ENCODE data around the gene NFATC2. TPM values are rescaled to one million over a fixed set of nuclear protein-coding genes. Genes with fewer than 3 reads are reported as not detected.

The NFATC2 gene
- total RNA-seq, 3 donors from 2014 or later: 5.9 to 11.9 (median 10.2) TPM

DNA sequence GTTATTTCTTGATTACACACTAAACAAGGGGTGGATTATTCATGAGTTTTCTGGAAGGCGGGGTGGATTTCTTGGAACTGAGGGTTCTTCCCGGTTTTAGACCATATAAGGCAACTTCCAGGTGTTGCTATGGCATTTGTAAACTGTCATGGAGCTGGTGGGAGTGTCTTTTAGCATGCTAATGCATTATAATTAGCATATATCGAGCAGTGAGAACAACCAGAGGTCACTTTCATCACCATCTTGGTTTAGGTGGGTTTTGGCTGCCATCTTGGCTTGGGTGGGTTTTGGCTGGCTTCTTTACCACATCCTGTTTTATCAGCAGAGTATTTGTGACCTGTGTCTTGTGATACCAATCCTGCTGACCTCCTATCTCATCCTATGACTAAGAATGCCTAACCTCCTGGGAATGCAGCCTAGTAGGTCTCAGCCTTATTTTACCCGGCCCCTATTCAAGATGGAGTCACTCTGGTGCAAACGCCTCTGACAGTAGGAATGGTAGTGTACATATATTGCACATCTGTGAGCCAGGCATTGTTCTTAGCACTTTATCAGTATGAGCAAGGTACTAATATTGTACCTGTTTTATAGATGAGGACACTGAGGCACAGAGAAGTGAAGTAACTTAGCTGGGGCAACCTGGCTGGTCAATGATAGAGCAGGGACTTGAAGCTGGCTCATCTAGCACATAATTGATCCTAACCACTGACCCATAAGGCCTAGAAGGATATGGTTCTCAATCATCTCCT, 203.7 kb downstream of the NFATC2 start:
- no peaks in the 10 kb centered on the region for H3K27me3 ChIP-seq
- H3K27ac ChIP-seq: no peak overlapping the region
- DNase-seq (ENCODE audit: low spot score in 2 of 2): no peak
- TF ChIP-seq POLR2A (IDR thresholded peaks at IDR 0.05): no peak
- TF ChIP-seq, protein P1, sequence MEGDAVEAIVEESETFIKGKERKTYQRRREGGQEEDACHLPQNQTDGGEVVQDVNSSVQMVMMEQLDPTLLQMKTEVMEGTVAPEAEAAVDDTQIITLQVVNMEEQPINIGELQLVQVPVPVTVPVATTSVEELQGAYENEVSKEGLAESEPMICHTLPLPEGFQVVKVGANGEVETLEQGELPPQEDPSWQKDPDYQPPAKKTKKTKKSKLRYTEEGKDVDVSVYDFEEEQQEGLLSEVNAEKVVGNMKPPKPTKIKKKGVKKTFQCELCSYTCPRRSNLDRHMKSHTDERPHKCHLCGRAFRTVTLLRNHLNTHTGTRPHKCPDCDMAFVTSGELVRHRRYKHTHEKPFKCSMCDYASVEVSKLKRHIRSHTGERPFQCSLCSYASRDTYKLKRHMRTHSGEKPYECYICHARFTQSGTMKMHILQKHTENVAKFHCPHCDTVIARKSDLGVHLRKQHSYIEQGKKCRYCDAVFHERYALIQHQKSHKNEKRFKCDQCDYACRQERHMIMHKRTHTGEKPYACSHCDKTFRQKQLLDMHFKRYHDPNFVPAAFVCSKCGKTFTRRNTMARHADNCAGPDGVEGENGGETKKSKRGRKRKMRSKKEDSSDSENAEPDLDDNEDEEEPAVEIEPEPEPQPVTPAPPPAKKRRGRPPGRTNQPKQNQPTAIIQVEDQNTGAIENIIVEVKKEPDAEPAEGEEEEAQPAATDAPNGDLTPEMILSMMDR (IDR thresholded peaks at IDR 0.05): no peak
- TF ChIP-seq POLR2AphosphoS5 (IDR thresholded peaks at IDR 0.05): no peak
- H3K4me1 ChIP-seq: no peaks in the 10 kb centered on the region
- no peaks in the 10 kb centered on the region for H3K36me3 ChIP-seq
- intact Hi-C loops (cut with DNase I; ENCODE audit: low total_unique reads): no loop called here
- H3K9me3 ChIP-seq: peaks cover 0 to 7% of the 10 kb centered on the region in 2 donors
- no peak overlapping the region for H3K4me3 ChIP-seq

DNA sequence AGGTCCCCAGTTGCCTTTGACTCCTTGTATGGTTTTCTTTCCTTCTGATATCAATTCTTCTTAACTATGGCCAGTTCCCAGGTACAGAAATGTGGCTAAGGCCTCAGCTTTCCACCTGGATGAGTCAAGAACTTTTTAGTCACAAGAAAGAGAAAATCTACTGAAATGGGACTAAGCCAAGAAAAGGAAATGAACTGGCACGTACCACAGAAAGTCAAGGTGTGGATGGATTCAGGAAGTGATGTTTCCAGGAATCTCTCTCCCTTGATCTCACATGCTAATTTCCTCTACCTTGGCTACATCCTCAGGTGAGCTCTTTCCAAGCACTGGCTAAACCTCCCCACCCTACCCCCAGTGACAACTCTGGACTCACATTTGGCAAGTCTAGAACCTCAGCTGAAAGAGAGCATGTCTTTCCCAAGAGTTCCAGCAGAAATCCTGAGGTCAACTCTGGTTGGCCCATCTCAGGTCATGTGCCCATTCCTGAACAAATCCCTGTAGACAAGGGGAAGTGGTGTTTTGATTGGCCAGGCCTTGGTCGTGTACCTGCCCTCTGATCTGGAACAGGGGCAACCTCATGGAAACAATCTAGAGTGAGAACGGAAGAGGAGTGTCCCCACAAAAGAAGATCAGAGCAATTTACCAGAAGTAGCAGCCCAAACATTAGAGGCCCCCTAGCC, 205.3 kb downstream of the NFATC2 start:
- no peak for DNase-seq (ENCODE audit: low spot score in 2 of 2)
- no peaks in the 10 kb centered on the region for H3K9me3 ChIP-seq
- no peaks in the 10 kb centered on the region for H3K36me3 ChIP-seq
- no peaks in the 10 kb centered on the region for H3K27me3 ChIP-seq
- no peak overlapping the region for H3K4me3 ChIP-seq
- no peak overlapping the region for H3K27ac ChIP-seq
- TF ChIP-seq POLR2AphosphoS5 (IDR thresholded peaks at IDR 0.05) (no peak), POLR2A (IDR thresholded peaks at IDR 0.05) (no peak)
- TF ChIP-seq, protein P1 (IDR thresholded peaks at IDR 0.05): no peak
- intact Hi-C loops (cut with DNase I; ENCODE audit: low total_unique reads): no loop called here
- no peaks in the 10 kb centered on the region for H3K4me1 ChIP-seq

Other genes with a start within 250 kb of the NFATC2 start
- 10 to 100 TPM; 41.6 to 98.4 (median 50.8) TPM for gene ATP9A, start 225.7 kb upstream of the NFATC2 start, total RNA-seq

Data from breast epithelium (tissue), 4 donors.